Naive thymus-derived CD4-positive, alpha-beta T cell (primary cell): ENCODE results near the gene CDK14. TPM values are rescaled to one million over a fixed set of nuclear protein-coding genes. Genes with fewer than 3 reads are reported as not detected.

ENCODE experiments used
- ATAC-seq: fragments of 150-1000 bp; cut with Tn5 transposase; 2 replicates; pipeline ENCODE4 v1.10.0; 2021; ENCODE audit warnings: mild to moderate bottlenecking, moderate library complexity
- CTCF ChIA-PET: fragments of 350-600 bp; sonication (Branson Sonifier 250); formaldehyde crosslinking; loops from one replicate; lab custom pipeline; 2021; ENCODE audit warnings: antibody characterized with exemption; lab: Charles Lee
- POLR2A ChIA-PET: fragments of 350-600 bp; sonication (Branson Sonifier 250); formaldehyde crosslinking; loops from one replicate; lab custom pipeline; 2021; ENCODE audit warnings: antibody characterized with exemption, inconsistent platforms; lab: Charles Lee
- DNase-seq, 9 donors: peaks; one replicate each; pipeline versions ENCODE4 v3.0.0 to v3.0.0-alpha.2; 2020 to 2022; ENCODE audit warnings: mixed read lengths in 1 of 9
- H3K27ac ChIP-seq: one replicate; pipeline ENCODE4 v1.7.0; 2013; ENCODE audit warnings: mild to moderate bottlenecking, low read depth, low read length, moderate library complexity
- H3K27me3 ChIP-seq, 2 donors: one replicate each; pipeline ENCODE4 v1.7.0; 2013; ENCODE audit warnings: low read length in 2 of 2, mild to moderate bottlenecking in 2 of 2, moderate library complexity in 2 of 2; ENCODE audit not compliant: control insufficient read depth in 2 of 2, insufficient read depth in 2 of 2
- H3K36me3 ChIP-seq, 3 experiments: 1 replicate in 2 of 3; 2 replicates in 1 of 3; pipeline ENCODE4 v1.7.0; 2013; ENCODE audit warnings: low read length in 3 of 3, mild to moderate bottlenecking in 3 of 3, moderate library complexity in 1 of 3; ENCODE audit not compliant: insufficient read depth in 3 of 3, control insufficient read depth in 2 of 3
- H3K4me1 ChIP-seq, 2 donors: one replicate each; pipeline ENCODE4 v1.7.0; 2013; ENCODE audit warnings: low read length in 2 of 2, mild to moderate bottlenecking in 2 of 2, moderate library complexity in 1 of 2; ENCODE audit not compliant: control insufficient read depth in 2 of 2, insufficient read depth in 2 of 2
- H3K4me3 ChIP-seq: 2 replicates; pipeline ENCODE4 v1.7.0; 2013; ENCODE audit warnings: mild to moderate bottlenecking, low read length
- H3K9me3 ChIP-seq, 3 experiments: 1 replicate in 2 of 3; 2 replicates in 1 of 3; pipeline ENCODE4 v1.7.0; 2013; ENCODE audit warnings: low read length in 3 of 3; ENCODE audit not compliant: control insufficient read depth in 2 of 3
- H3K27ac Mint-ChIP-seq, 9 donors: one replicate each; pipeline ENCODE4 v1.8.0; 2020 to 2022; ENCODE audit warnings: mixed read lengths in 9 of 9, mild to moderate bottlenecking in 8 of 9, moderate library complexity in 5 of 9, inconsistent platforms in 2 of 9
- H3K27me3 Mint-ChIP-seq, 5 donors: one replicate each; pipeline ENCODE4 v1.8.0; 2021 to 2022; ENCODE audit warnings: mixed read lengths in 5 of 5, mild to moderate bottlenecking in 1 of 5
- H3K36me3 Mint-ChIP-seq, 5 donors: one replicate each; pipeline ENCODE4 v1.8.0; 2020 to 2022; ENCODE audit warnings: mixed read lengths in 5 of 5, mild to moderate bottlenecking in 3 of 5, inconsistent platforms in 1 of 5
- H3K4me1 Mint-ChIP-seq, 7 donors: one replicate each; pipeline ENCODE4 v1.8.0; 2020 to 2022; ENCODE audit warnings: mixed read lengths in 7 of 7, mild to moderate bottlenecking in 3 of 7, inconsistent platforms in 1 of 7
- H3K4me3 Mint-ChIP-seq, 10 donors: one replicate each; pipeline ENCODE4 v1.8.0; 2020 to 2022; ENCODE audit warnings: mild to moderate bottlenecking in 10 of 10, mixed read lengths in 10 of 10, moderate library complexity in 6 of 10, inconsistent platforms in 2 of 10
- H3K9me3 Mint-ChIP-seq, 11 donors: one replicate each; pipeline ENCODE4 v1.8.0; 2020 to 2022; ENCODE audit warnings: mixed read lengths in 11 of 11, mild to moderate bottlenecking in 4 of 11, inconsistent platforms in 1 of 11, moderate library complexity in 1 of 11
- intact Hi-C, 2 donors: fragments of 100-400 bp; cut with micrococcal nuclease; formaldehyde crosslinking; loops; one replicate each; pipeline ENCODE4 v1.15.1; 2023
- polyA plus RNA-seq, 2 donors: library from polyadenylated mRNA; unstranded; fragments of 300-500 nt; fragmentation: Illumina TruSeq; gene quantifications; one replicate each; pipeline ENCODE4 v1.2.3, GENCODE V29; 2021
- total RNA-seq, 6 experiments: library from RNA in 5 of 6; stranded (reverse) in 5 of 6; gene quantifications; 1 replicate in 5 of 6; 2 replicates in 1 of 6; pipeline ENCODE4 v1.2.3 and lab custom pipeline; 2021 to 2026

CDK14 gene
- total and polyA plus RNA-seq, 7 experiments from 2014 or later = 0.05 to 9.9 (median 0.72) TPM; not detected in 1

DNA sequence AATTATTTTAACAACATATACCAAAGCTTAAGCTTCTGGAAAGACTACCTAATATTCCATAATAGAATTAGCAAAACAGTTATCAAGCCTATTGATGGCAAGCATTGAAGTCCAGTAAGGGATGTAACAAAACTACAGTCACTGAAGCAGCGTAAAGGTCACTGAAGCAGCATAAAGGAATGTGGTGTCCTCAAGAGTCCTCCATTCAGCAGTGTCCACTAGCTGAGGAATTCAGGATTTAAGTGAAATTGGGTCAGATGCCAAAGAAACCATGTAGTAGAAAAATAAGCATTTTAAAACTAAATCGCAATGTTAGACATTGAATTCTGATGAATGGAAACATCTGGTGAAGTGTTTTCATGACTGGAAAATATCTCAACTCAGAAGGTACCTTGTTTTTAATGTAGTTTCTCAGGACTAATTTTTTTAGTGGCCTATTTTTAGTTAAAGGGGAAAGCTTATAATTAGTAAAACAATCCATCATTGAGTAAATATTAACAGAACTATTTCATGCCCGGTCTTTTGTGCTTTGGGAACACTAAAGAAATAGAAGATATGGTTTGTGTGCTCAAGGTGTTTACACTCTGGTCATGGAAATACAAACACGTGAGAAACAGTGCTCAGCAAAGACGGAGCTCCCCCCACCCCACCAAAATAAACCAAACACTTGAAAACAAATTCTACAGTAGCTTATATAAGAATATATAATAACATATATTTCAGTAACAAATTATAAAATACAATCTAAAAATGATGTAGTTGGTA is 121.4 kb downstream of the CDK14 start:
- Histone ChIP-seq H3K4me1 (no peaks in the 10 kb centered on the region), H3K36me3 (no peaks in the 10 kb centered on the region), H3K4me3 (no peak overlapping the region), H3K27ac (no peak overlapping the region), H3K27me3 (no peaks in the 10 kb centered on the region), H3K9me3 (no peaks in the 10 kb centered on the region)
- H3K36me3 Mint-ChIP-seq = no peaks in the 10 kb centered on the region
- H3K27me3 Mint-ChIP-seq = peaks cover 0 to 9% (median 0%) of the 10 kb centered on the region in 5 donors
- no peak overlapping the region for H3K4me3 Mint-ChIP-seq
- peaks cover 0 to 2% (median 0%) of the 10 kb centered on the region in 11 donors for H3K9me3 Mint-ChIP-seq
- POLR2A ChIA-PET = no interaction called here
- H3K4me1 Mint-ChIP-seq = no peaks in the 10 kb centered on the region
- CTCF ChIA-PET = no interaction called here
- intact Hi-C loops = no loop called here
- H3K27ac Mint-ChIP-seq = no peak overlapping the region
- ATAC-seq = no peak
- no peak for DNase-seq

DNA sequence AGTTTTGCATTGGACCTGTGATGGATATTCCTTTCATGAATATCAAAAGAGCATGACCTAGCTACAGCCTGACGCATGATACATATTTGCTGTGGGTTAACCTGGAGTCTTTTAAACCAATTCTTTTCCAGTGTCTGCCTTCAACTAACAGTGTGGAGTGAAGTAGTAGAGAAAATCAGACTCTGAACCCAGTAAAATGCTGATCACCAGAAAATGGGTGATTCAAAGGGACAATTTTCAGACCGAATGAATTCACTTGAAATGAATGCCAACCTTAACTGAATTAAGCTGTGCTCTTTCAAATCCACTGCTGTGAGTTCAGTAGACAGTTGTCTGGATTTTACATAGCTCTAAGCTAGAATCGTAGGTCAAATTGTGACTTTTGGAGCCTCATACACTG is 123.0 kb downstream of the CDK14 start:
- no peak for DNase-seq
- Mint-ChIP-seq H3K9me3 (peaks cover 0 to 2% (median 0%) of the 10 kb centered on the region in 11 donors), H3K4me3 (no peak overlapping the region), H3K27me3 (peaks cover 0 to 9% (median 0%) of the 10 kb centered on the region in 5 donors), H3K36me3 (no peaks in the 10 kb centered on the region), H3K4me1 (no peaks in the 10 kb centered on the region), H3K27ac (no peak overlapping the region)
- Histone ChIP-seq H3K27me3 (no peaks in the 10 kb centered on the region), H3K27ac (no peak overlapping the region), H3K9me3 (no peaks in the 10 kb centered on the region), H3K36me3 (no peaks in the 10 kb centered on the region), H3K4me3 (no peak overlapping the region), H3K4me1 (no peaks in the 10 kb centered on the region)
- ChIA-PET POLR2A (no interaction called here), CTCF (no interaction called here)
- intact Hi-C loops = no loop called here
- ATAC-seq = no peak

DNA sequence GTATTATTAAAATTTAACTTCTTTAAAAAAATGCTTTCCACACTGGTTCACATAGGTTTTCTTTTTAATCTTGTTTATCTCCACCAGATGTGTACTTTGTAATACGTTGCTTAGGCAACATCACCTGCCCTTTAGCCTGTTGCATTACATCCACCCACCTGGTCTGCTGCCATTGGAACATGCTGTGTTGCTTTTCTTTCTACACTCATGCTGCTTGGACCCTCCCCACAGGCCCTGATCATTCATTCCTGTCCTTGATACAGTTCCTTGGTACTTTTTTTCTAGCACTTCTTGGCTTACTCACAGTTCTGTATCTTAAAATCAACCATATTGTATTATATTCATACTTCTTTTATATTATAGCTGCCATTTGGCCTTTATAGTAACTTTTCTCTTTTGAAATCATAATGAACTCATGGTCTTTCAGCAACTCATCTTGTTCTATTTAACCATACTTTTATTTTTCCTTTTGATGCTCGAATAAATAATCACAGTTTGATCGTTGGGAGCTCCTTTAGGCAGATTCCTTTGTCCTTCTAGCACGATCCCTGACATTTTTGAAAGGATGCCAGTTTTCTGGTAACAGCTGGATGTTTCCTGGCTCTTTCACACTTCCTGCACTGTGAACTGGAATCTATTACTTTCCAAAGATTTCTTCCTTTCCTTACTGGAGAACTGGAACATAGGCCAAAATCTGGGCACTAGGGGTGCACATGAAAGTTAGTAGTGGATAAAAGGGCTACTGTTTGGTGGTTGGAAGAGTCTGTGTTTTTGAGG is 125.1 kb downstream of the CDK14 start:
- no peak overlapping the region for H3K4me3 ChIP-seq
- no peak for ATAC-seq
- H3K9me3 Mint-ChIP-seq = peaks cover 0 to 4% (median 0%) of the 10 kb centered on the region in 11 donors
- ChIA-PET POLR2A (no interaction called here), CTCF (no interaction called here)
- H3K27me3 ChIP-seq = no peaks in the 10 kb centered on the region
- H3K27ac Mint-ChIP-seq = no peak overlapping the region
- H3K27ac ChIP-seq = no peak overlapping the region
- DNase-seq = no peak
- no peaks in the 10 kb centered on the region for H3K36me3 ChIP-seq
- intact Hi-C loops = no loop called here
- peaks cover 0 to 7% (median 0%) of the 10 kb centered on the region in 5 donors for H3K27me3 Mint-ChIP-seq
- H3K36me3 Mint-ChIP-seq = no peaks in the 10 kb centered on the region
- no peaks in the 10 kb centered on the region for H3K9me3 ChIP-seq
- no peak overlapping the region for H3K4me3 Mint-ChIP-seq
- H3K4me1 Mint-ChIP-seq = no peaks in the 10 kb centered on the region
- no peaks in the 10 kb centered on the region for H3K4me1 ChIP-seq

DNA sequence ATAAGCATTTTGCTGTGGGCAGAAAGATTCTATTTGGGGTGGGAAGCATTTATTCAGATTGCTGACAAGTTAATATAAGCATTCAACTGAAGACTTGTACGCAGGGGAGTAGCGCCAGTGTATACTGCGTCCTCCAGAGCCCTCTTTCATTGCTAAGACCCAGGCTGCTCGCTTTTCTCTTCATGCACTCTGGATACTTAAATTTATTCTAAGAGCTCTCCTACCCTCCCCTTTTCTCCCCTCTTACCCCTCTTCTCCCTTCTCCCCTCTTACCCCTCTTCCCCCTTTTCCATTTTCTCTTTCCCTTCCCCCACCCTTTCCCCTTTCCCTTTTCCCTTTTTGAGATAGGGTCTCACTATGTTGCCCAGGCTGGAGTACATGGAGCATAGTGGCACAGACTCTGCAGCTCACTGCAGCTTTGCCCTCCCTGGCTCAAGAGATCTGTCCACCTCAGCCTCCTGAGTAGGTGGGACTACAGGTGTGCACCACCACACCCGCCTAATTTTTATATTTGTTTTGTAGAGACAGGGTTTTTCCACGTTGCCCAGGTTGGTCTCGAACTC is 125.8 kb downstream of the CDK14 start:
- H3K36me3 Mint-ChIP-seq = no peaks in the 10 kb centered on the region
- peaks cover 0 to 4% (median 0%) of the 10 kb centered on the region in 11 donors for H3K9me3 Mint-ChIP-seq
- Histone ChIP-seq H3K4me1 (no peaks in the 10 kb centered on the region), H3K27ac (no peak overlapping the region), H3K9me3 (no peaks in the 10 kb centered on the region), H3K27me3 (no peaks in the 10 kb centered on the region), H3K36me3 (no peaks in the 10 kb centered on the region), H3K4me3 (no peak overlapping the region)
- ChIA-PET POLR2A (no interaction called here), CTCF (no interaction called here)
- no peak for ATAC-seq
- H3K4me1 Mint-ChIP-seq = no peaks in the 10 kb centered on the region
- no peak for DNase-seq
- no peak overlapping the region for H3K27ac Mint-ChIP-seq
- H3K4me3 Mint-ChIP-seq = no peak overlapping the region
- no peaks in the 10 kb centered on the region for H3K27me3 Mint-ChIP-seq
- intact Hi-C loops = no loop called here

DNA sequence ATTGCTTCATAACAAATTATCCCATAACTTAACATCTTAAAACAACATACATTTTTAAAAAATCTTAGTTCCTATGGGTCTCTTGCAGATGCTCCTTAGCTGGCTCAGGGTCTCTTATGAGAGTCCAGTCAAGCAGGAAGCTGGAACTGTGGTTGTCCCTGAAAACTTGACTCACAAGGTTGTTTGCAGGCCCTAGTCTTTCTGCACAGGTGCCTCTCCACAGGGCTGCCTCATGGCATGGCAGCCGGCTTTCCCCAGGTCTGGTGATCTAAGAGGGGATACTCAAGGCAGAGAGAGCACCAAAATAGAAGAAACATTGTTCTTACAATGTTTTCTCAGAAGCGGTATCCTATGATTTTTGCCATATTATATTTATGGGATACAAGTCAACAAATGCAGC is 127.1 kb downstream of the CDK14 start:
- no peak for DNase-seq
- H3K27me3 ChIP-seq = no peaks in the 10 kb centered on the region
- no peak for ATAC-seq
- no peaks in the 10 kb centered on the region for H3K36me3 Mint-ChIP-seq
- H3K4me1 ChIP-seq = no peaks in the 10 kb centered on the region
- ChIA-PET CTCF (no interaction called here), POLR2A (no interaction called here)
- peaks cover 0 to 4% (median 0%) of the 10 kb centered on the region in 11 donors for H3K9me3 Mint-ChIP-seq
- H3K27ac ChIP-seq = no peak overlapping the region
- H3K36me3 ChIP-seq = no peaks in the 10 kb centered on the region
- H3K4me3 Mint-ChIP-seq = no peak overlapping the region
- H3K4me3 ChIP-seq = no peak overlapping the region
- no peaks in the 10 kb centered on the region for H3K9me3 ChIP-seq
- H3K27me3 Mint-ChIP-seq = no peaks in the 10 kb centered on the region
- H3K4me1 Mint-ChIP-seq = peaks cover 0 to 3% (median 0%) of the 10 kb centered on the region in 7 donors
- H3K27ac Mint-ChIP-seq = no peak overlapping the region
- intact Hi-C loops = no loop called here

DNA sequence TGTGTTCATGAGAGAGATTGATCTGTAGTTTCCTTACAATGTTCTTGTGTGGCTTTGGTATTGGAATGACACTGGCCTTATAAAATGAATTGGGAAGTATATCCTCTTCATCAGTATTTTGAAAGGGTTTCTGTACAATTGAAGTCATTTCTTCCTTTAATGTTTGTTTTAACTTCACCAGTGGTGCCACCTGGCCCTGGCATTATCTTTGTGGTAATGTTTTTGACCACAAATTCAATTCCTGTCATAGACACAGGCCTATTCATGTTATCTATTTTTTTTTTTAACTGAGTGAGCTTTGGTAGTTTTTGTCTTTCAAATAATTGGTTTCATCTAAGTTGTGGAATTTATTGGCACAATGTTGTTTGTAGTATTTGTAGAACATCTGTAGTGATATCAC is 127.7 kb downstream of the CDK14 start:
- Mint-ChIP-seq H3K4me1 (peaks cover 0 to 3% (median 0%) of the 10 kb centered on the region in 7 donors), H3K27ac (no peak overlapping the region), H3K27me3 (no peaks in the 10 kb centered on the region), H3K36me3 (no peaks in the 10 kb centered on the region), H3K4me3 (no peak overlapping the region), H3K9me3 (peaks cover 0 to 4% (median 0%) of the 10 kb centered on the region in 11 donors)
- ChIA-PET POLR2A (no interaction called here), CTCF (no interaction called here)
- intact Hi-C loops = no loop called here
- H3K9me3 ChIP-seq = no peaks in the 10 kb centered on the region
- no peaks in the 10 kb centered on the region for H3K27me3 ChIP-seq
- no peaks in the 10 kb centered on the region for H3K4me1 ChIP-seq
- no peak for ATAC-seq
- H3K27ac ChIP-seq = no peak overlapping the region
- no peak for DNase-seq
- H3K4me3 ChIP-seq = no peak overlapping the region
- no peaks in the 10 kb centered on the region for H3K36me3 ChIP-seq
